HG02759 (cell line): ENCODE data around the gene EWSR1.

ENCODE experiments used
- ATAC-seq: cut with Tn5 transposase; IDR thresholded peaks from one replicate; pipeline ENCODE4 v1.9.1; 2021; ENCODE audit warnings: mild to moderate bottlenecking, moderate library complexity; ENCODE audit not compliant: unreplicated experiment

Gene EWSR1

GRCh38 chr22:29302402-29302680 is 34.3 kb downstream of the EWSR1 start:
- ATAC-seq, result no peak

- ATAC-seq, result no peak
These were observed 34.8 kb downstream of the EWSR1 start for GRCh38 chr22:29302681-29303465.

- ATAC-seq, result no peak
These were observed 37.7 kb downstream of the EWSR1 start for GRCh38 chr22:29305836-29306174.

GRCh38 chr22:29306175-29306834 is 38.2 kb downstream of the EWSR1 start, which contains the start of gene GAS2L1:
GAS2L1 (plus strand) TSS chr22:29306650; CDS start chr22:29308106, 1,456 bp downstream.
- ATAC-seq, result no peak

- ATAC-seq, result no peak
These were observed 38.9 kb downstream of the EWSR1 start for GRCh38 chr22:29306835-29307595.

- ATAC-seq, result no peak
These were observed 39.6 kb downstream of the EWSR1 start for GRCh38 chr22:29307596-29308147.

- ATAC-seq, result no peak
These were observed 40.2 kb downstream of the EWSR1 start for GRCh38 chr22:29308148-29308790.

GRCh38 chr22:29308791-29309262 is 40.8 kb downstream of the EWSR1 start:
- ATAC-seq, result no peak

GRCh38 chr22:29309332-29310064 is 41.4 kb downstream of the EWSR1 start:
- ATAC-seq, result no peak

- no peak for ATAC-seq
These were observed 42.2 kb downstream of the EWSR1 start for GRCh38 chr22:29310065-29310862.

- ATAC-seq, result no peak
These were observed 42.8 kb downstream of the EWSR1 start for GRCh38 chr22:29310863-29311339.

- no peak for ATAC-seq
These were observed 43.6 kb downstream of the EWSR1 start for GRCh38 chr22:29311464-29312217.

- ATAC-seq, result no peak
These were observed 44.4 kb downstream of the EWSR1 start for GRCh38 chr22:29312218-29313125.

GRCh38 chr22:29313126-29313575 is 45.1 kb downstream of the EWSR1 start:
- no peak for ATAC-seq

- ATAC-seq, result no peak
These were observed 45.8 kb downstream of the EWSR1 start for GRCh38 chr22:29313576-29314466.

- no peak for ATAC-seq
These were observed 46.6 kb downstream of the EWSR1 start for GRCh38 chr22:29314537-29315285.
